Esophagus muscularis mucosa (tissue), 3 donors: ENCODE data around the gene ZNHIT6.

Experiments
- CTCF ChIP-seq, 3 experiments: fragments of 200-600 bp in 2 of 3; fragments of 450-650 bp in 1 of 3; sonication (generic) in 2 of 3; IDR thresholded peaks; one replicate each; pipeline ENCODE4 v1.5.1; 2017 to 2019; ENCODE audit warnings: antibody characterized with exemption in 3 of 3, mild to moderate bottlenecking in 2 of 3, moderate library complexity in 1 of 3
- EP300 ChIP-seq: sonication (generic); formaldehyde crosslinking; IDR thresholded peaks from one replicate; pipeline ENCODE4 v1.6.1; 2017; ENCODE audit warnings: antibody characterized with exemption

- TF ChIP-seq EP300 (no peak), CTCF (IDR thresholded peaks at IDR 0.05) (no peak)
These were observed 595 bp upstream of the ZNHIT6 start for GRCh38 chr1:85708829-85709227.
